Fibroblast of lung (primary cell): ENCODE measurements around the gene KIRREL3. TPM values are rescaled to one million over a fixed set of nuclear protein-coding genes. Genes with fewer than 3 reads are reported as not detected.

ENCODE experiments used
- DNase-seq, 2 donors: peaks; one replicate each; pipeline versions ENCODE4 v3.0.0 to v3.0.0-alpha.2; 2010; ENCODE audit warnings: low read depth in 2 of 2
- H2AFZ ChIP-seq: 2 replicates; pipeline ENCODE4 v1.5.1; 2012; ENCODE audit warnings: low read length, control low read depth, inconsistent platforms
- H3K27ac ChIP-seq: 2 replicates; pipeline ENCODE4 v1.5.1; 2011; ENCODE audit warnings: low read length, control low read depth; ENCODE audit not compliant: insufficient read depth
- H3K27me3 ChIP-seq: 2 replicates; pipeline ENCODE4 v1.5.1; 2011; ENCODE audit warnings: mild to moderate bottlenecking, low read length; ENCODE audit not compliant: control insufficient read depth, insufficient read depth
- H3K36me3 ChIP-seq: 2 replicates; pipeline ENCODE4 v1.5.1; 2011; ENCODE audit warnings: low read length; ENCODE audit not compliant: control insufficient read depth, insufficient read depth
- H3K4me1 ChIP-seq: 2 replicates; pipeline ENCODE4 v1.5.1; 2011; ENCODE audit warnings: low read length; ENCODE audit not compliant: control insufficient read depth, insufficient read depth; ENCODE audit errors: extremely low read depth
- H3K4me2 ChIP-seq: 2 replicates; pipeline ENCODE4 v1.5.1; 2011; ENCODE audit warnings: low read length, control low read depth; ENCODE audit not compliant: insufficient read depth; ENCODE audit errors: extremely low read depth
- H3K4me3 ChIP-seq, 4 experiments: fragments of 200-600 bp in 1 of 4; sonication (generic) in 1 of 4; replicated peaks in 1 of 4; 2 replicates each; pipeline ENCODE4 v1.5.1; 2011 to 2016; ENCODE audit warnings: low read length in 4 of 4, low read depth in 3 of 4, mild to moderate bottlenecking in 3 of 4, control low read depth in 2 of 4, inconsistent platforms in 1 of 4, mixed read lengths in 1 of 4; ENCODE audit not compliant: insufficient read depth in 1 of 4; ENCODE audit errors: control extremely low read depth in 1 of 4
- H3K79me2 ChIP-seq: 2 replicates; pipeline ENCODE4 v1.5.1; 2012; ENCODE audit warnings: mild to moderate bottlenecking, low read length, inconsistent platforms; ENCODE audit not compliant: control insufficient read depth, insufficient read depth
- H3K9ac ChIP-seq: 2 replicates; pipeline ENCODE4 v1.5.1; 2011; ENCODE audit warnings: mild to moderate bottlenecking, low read length, control low read depth; ENCODE audit not compliant: insufficient read depth
- H3K9me3 ChIP-seq: 2 replicates; pipeline ENCODE4 v1.5.1; 2012; ENCODE audit warnings: low read depth, low read length; ENCODE audit not compliant: control insufficient read depth, insufficient read depth
- H4K20me1 ChIP-seq: 2 replicates; pipeline ENCODE4 v1.5.1; 2011; ENCODE audit warnings: low read length; ENCODE audit not compliant: control insufficient read depth, insufficient read depth; ENCODE audit errors: extremely low read depth
- CTCF ChIP-seq, 2 donors: IDR thresholded peaks in 1 of 2; conservative IDR thresholded peaks in 1 of 2; 1 replicate in 1 of 2; 2 replicates in 1 of 2; pipeline ENCODE4 v1.5.1; 2011 to 2012; ENCODE audit warnings: low read length in 2 of 2, control low read depth in 1 of 2, inconsistent platforms in 1 of 2, low read depth in 1 of 2, mild to moderate bottlenecking in 1 of 2
- EZH2 ChIP-seq: IDR thresholded peaks from 2 replicates; pipeline ENCODE4 v1.5.1; 2012; ENCODE audit warnings: low read length, control low read depth, mild to moderate bottlenecking; ENCODE audit errors: missing control alignments
- polyA plus RNA-seq, 2 donors: library from polyadenylated mRNA; depleted of rRNA in 1 of 2; stranded (reverse) in 1 of 2; unstranded in 1 of 2; fragments of >200 nt; gene quantifications; 2 replicates each; pipeline ENCODE4 v1.2.1, GENCODE V29; 2011 to 2012; ENCODE audit warnings: missing spikeins in 1 of 2
- total RNA-seq: library from RNA; depleted of rRNA; stranded (reverse); fragments of >200 nt; gene quantifications from 2 replicates; pipeline ENCODE4 v1.2.1, GENCODE V29; 2014

KIRREL3 gene
- total and polyA plus RNA-seq, 2 donors (not counting 1 experiment from before 2014, with no cell fraction given) = 2.8 to 6.1 TPM

GRCh38 chr11:126567419-126567818 lies 433.2 kb downstream of the KIRREL3 start:
- H4K20me1 ChIP-seq = no peaks in the 10 kb centered on the region
- H2AFZ ChIP-seq = no peak overlapping the region
- peaks cover 2% of the 10 kb centered on the region for H3K27me3 ChIP-seq
- no peaks in the 10 kb centered on the region for H3K4me1 ChIP-seq
- H3K9me3 ChIP-seq = no peaks in the 10 kb centered on the region
- H3K9ac ChIP-seq = no peak overlapping the region
- H3K4me3 ChIP-seq = no peak overlapping the region
- no peak overlapping the region for H3K4me2 ChIP-seq
- no peaks in the 10 kb centered on the region for H3K79me2 ChIP-seq
- no peak for DNase-seq
- TF ChIP-seq EZH2 = no peak
- TF ChIP-seq CTCF (conservative IDR thresholded peaks at IDR 0.05 in 1 of 2, IDR thresholded peaks at IDR 0.05 in 1 of 2; ENCODE audit: low read depth in 1 of 2, low read length in 2 of 2) = no peak
- no peaks in the 10 kb centered on the region for H3K36me3 ChIP-seq
- no peak overlapping the region for H3K27ac ChIP-seq

- no peak overlapping the region for H3K27ac ChIP-seq
- DNase-seq = no peak
- no peaks in the 10 kb centered on the region for H3K36me3 ChIP-seq
- no peaks in the 10 kb centered on the region for H3K4me1 ChIP-seq
- H3K9me3 ChIP-seq = no peaks in the 10 kb centered on the region
- TF ChIP-seq EZH2 (no peak), CTCF (conservative IDR thresholded peaks at IDR 0.05 in 1 of 2, IDR thresholded peaks at IDR 0.05 in 1 of 2; ENCODE audit: low read depth in 1 of 2, low read length in 2 of 2) (no peak)
- H3K9ac ChIP-seq = no peak overlapping the region
- no peaks in the 10 kb centered on the region for H4K20me1 ChIP-seq
- no peaks in the 10 kb centered on the region for H3K79me2 ChIP-seq
- no peaks in the 10 kb centered on the region for H3K27me3 ChIP-seq
- no peak overlapping the region for H3K4me3 ChIP-seq
- no peak overlapping the region for H2AFZ ChIP-seq
- no peak overlapping the region for H3K4me2 ChIP-seq
Measured at GRCh38 chr11:126564566-126564965, 436.0 kb downstream of the KIRREL3 start.

GRCh38 chr11:126561327-126561893 lies 439.2 kb downstream of the KIRREL3 start:
- Histone ChIP-seq H3K9me3 (no peaks in the 10 kb centered on the region), H3K9ac (no peak overlapping the region), H3K27ac (no peak overlapping the region), H3K4me1 (no peaks in the 10 kb centered on the region), H3K4me2 (no peak overlapping the region), H3K4me3 (no peak overlapping the region), H3K79me2 (no peaks in the 10 kb centered on the region), H4K20me1 (peaks cover 2% of the 10 kb centered on the region), H3K36me3 (no peaks in the 10 kb centered on the region), H2AFZ (no peak overlapping the region), H3K27me3 (no peaks in the 10 kb centered on the region)
- no peak for TF ChIP-seq CTCF (conservative IDR thresholded peaks at IDR 0.05 in 1 of 2, IDR thresholded peaks at IDR 0.05 in 1 of 2; ENCODE audit: low read depth in 1 of 2, low read length in 2 of 2)
- TF ChIP-seq EZH2 = no peak
- DNase-seq = peak; percentile 61 to 65
